Mammary epithelial cell (primary cell): ENCODE data around the gene ELF4.

Source experiments
- EZH2 ChIP-seq: IDR thresholded peaks from 2 replicates; pipeline ENCODE4 v1.6.1; 2012; ENCODE audit warnings: low read length, inconsistent platforms, borderline replicate concordance
- TF ChIP-seq, protein P1 (sequence below), 2 donors: IDR thresholded peaks in 1 of 2; conservative IDR thresholded peaks in 1 of 2; 2 replicates each; pipeline ENCODE4 v1.5.1; 2011 to 2012; ENCODE audit warnings: inconsistent platforms in 2 of 2, low read length in 2 of 2, mild to moderate bottlenecking in 2 of 2, control low read depth in 1 of 2, low read depth in 1 of 2; ENCODE audit not compliant: insufficient read depth in 1 of 2; ENCODE audit errors: extremely low read depth in 1 of 2

- TF ChIP-seq, protein P1, sequence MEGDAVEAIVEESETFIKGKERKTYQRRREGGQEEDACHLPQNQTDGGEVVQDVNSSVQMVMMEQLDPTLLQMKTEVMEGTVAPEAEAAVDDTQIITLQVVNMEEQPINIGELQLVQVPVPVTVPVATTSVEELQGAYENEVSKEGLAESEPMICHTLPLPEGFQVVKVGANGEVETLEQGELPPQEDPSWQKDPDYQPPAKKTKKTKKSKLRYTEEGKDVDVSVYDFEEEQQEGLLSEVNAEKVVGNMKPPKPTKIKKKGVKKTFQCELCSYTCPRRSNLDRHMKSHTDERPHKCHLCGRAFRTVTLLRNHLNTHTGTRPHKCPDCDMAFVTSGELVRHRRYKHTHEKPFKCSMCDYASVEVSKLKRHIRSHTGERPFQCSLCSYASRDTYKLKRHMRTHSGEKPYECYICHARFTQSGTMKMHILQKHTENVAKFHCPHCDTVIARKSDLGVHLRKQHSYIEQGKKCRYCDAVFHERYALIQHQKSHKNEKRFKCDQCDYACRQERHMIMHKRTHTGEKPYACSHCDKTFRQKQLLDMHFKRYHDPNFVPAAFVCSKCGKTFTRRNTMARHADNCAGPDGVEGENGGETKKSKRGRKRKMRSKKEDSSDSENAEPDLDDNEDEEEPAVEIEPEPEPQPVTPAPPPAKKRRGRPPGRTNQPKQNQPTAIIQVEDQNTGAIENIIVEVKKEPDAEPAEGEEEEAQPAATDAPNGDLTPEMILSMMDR (conservative IDR thresholded peaks at IDR 0.05 in 1 of 2, IDR thresholded peaks at IDR 0.05 in 1 of 2; ENCODE audit: extremely low read depth in 1 of 2, insufficient read depth in 1 of 2, low read depth in 1 of 2, low read length in 2 of 2), result no peak
- no peak for TF ChIP-seq EZH2
Observed at GRCh38 chrX:130094696-130095095, 15.6 kb downstream of the ELF4 start.
